HCT116 (cell line): ENCODE data around the gene USP12. TPM values are rescaled to one million over a fixed set of nuclear protein-coding genes. Genes with fewer than 3 reads are reported as not detected.

ENCODE experiments used
- ATAC-seq: fragments of 200-7000 bp; cut with Tn5 transposase; 2 replicates; pipeline ENCODE4 v1.9.1; 2020; ENCODE audit warnings: mild to moderate bottlenecking, moderate library complexity
- BruUV-seq: library from RNA; stranded (reverse); fragments of 400-500 nt; replicated peaks from 2 replicates; lab custom pipeline; 2021; lab: Mats Ljungman, UMichigan
- CTCF ChIA-PET: fragments of 300-600 bp; sonication (Branson Sonifier 250); formaldehyde crosslinking; loops from one replicate; lab custom pipeline; 2021; ENCODE audit warnings: antibody characterized with exemption; lab: Charles Lee
- POLR2A ChIA-PET: fragments of 300-600, 350-600 bp; sonication (Branson Sonifier 250); formaldehyde crosslinking; loops from one replicate; lab custom pipeline; 2021; ENCODE audit warnings: antibody characterized with exemption; lab: Charles Lee
- RAD21 ChIA-PET, 2 experiments: fragments of 300-600 bp; sonication (Branson Sonifier 250); formaldehyde crosslinking; loops; one replicate each; lab custom pipeline; 2023; ENCODE audit warnings: low total read pairs in 2 of 2; ENCODE audit not compliant: uncharacterized antibody in 2 of 2, unreplicated experiment in 2 of 2, low non-redundant PET in 1 of 2; lab: Charles Lee
- DNase-seq: peaks from one replicate; pipeline ENCODE4 v3.0.0-alpha.2; 2010; ENCODE audit warnings: low read depth, low spot score
- H2AFZ ChIP-seq: fragments of 200-600 bp; shearing (Covaris generic), sonication (generic); 2 replicates; pipeline ENCODE4 v1.6.1; 2017; ENCODE audit warnings: low read depth, mixed run types, mixed read lengths, antibody characterized with exemption, low read length; ENCODE audit not compliant: poor library complexity, severe bottlenecking
- H3K27ac ChIP-seq: 2 replicates; pipeline ENCODE4 v1.5.1; 2012; ENCODE audit warnings: low read depth, low read length
- H3K27me3 ChIP-seq: fragments of 200-600 bp; sonication (generic); 2 replicates; pipeline ENCODE4 v1.6.1; 2016; ENCODE audit warnings: mixed run types, low read length, mixed read lengths; ENCODE audit not compliant: insufficient read depth
- H3K36me3 ChIP-seq, 2 experiments: fragments of 200-500 bp in 1 of 2; fragments of 200-600 bp in 1 of 2; sonication (Bioruptor generic) in 1 of 2; sonication (generic) in 1 of 2; 2 replicates each; pipeline versions ENCODE4 v1.5.1 to v1.6.1; 2014 to 2016; ENCODE audit warnings: low read length in 2 of 2, inconsistent platforms in 1 of 2, mixed read lengths in 1 of 2, mixed run types in 1 of 2; ENCODE audit not compliant: insufficient read depth in 2 of 2, control insufficient read depth in 1 of 2
- H3K4me1 ChIP-seq, 2 experiments: fragments of 200-600 bp in 1 of 2; sonication (generic) in 1 of 2; 2 replicates each; pipeline versions ENCODE4 v1.5.1 to v1.6.1; 2012 to 2017; ENCODE audit warnings: low read length in 2 of 2, inconsistent platforms in 1 of 2, mild to moderate bottlenecking in 1 of 2, mixed read lengths in 1 of 2, mixed run types in 1 of 2, moderate library complexity in 1 of 2; ENCODE audit not compliant: insufficient read depth in 2 of 2, control insufficient read depth in 1 of 2
- H3K4me2 ChIP-seq: fragments of 200-600 bp; sonication (generic); 2 replicates; pipeline ENCODE4 v1.6.1; 2017; ENCODE audit warnings: mixed run types, low read length, mixed read lengths
- H3K4me3 ChIP-seq, 2 experiments: fragments of 200-600 bp in 1 of 2; sonication (generic) in 1 of 2; replicated peaks in 1 of 2; 2 replicates each; pipeline ENCODE4 v1.5.1; 2011 to 2016; ENCODE audit warnings: low read length in 2 of 2, control low read depth in 1 of 2, low read depth in 1 of 2, mild to moderate bottlenecking in 1 of 2, mixed read lengths in 1 of 2, mixed run types in 1 of 2
- H3K79me2 ChIP-seq: fragments of 200-600 bp; sonication (generic); 2 replicates; pipeline ENCODE4 v1.6.1; 2017; ENCODE audit warnings: mild to moderate bottlenecking, mixed run types, low read length, moderate library complexity, mixed read lengths; ENCODE audit not compliant: insufficient read depth
- H3K9ac ChIP-seq: fragments of 200-600 bp; sonication (generic); 2 replicates; pipeline ENCODE4 v1.6.1; 2016; ENCODE audit warnings: low read length, mixed read lengths
- H3K9me2 ChIP-seq: fragments of 200-600 bp; sonication (generic), shearing (Covaris generic); 2 replicates; pipeline ENCODE4 v1.6.1; 2017; ENCODE audit warnings: mixed run types, mild to moderate bottlenecking, moderate library complexity; ENCODE audit not compliant: insufficient read depth
- H3K9me3 ChIP-seq, 2 experiments: fragments of 200-500 bp in 1 of 2; fragments of 200-600 bp in 1 of 2; sonication (Bioruptor generic) in 1 of 2; sonication (generic) in 1 of 2; 2 replicates each; pipeline ENCODE4 v1.6.1; 2014 to 2017; ENCODE audit warnings: low read length in 2 of 2, mixed read lengths in 2 of 2, inconsistent platforms in 1 of 2, low read depth in 1 of 2, mild to moderate bottlenecking in 1 of 2, mixed run types in 1 of 2, moderate library complexity in 1 of 2; ENCODE audit not compliant: control insufficient read depth in 1 of 2, insufficient read depth in 1 of 2
- H4K20me1 ChIP-seq: fragments of 200-600 bp; sonication (generic), shearing (Covaris generic); 2 replicates; pipeline ENCODE4 v1.6.1; 2017; ENCODE audit warnings: mixed run types, mild to moderate bottlenecking, moderate library complexity; ENCODE audit not compliant: insufficient read depth
- ATF3 ChIP-seq: IDR thresholded peaks from 2 replicates; pipeline ENCODE4 v1.6.1; 2012
- CBX3 ChIP-seq: IDR thresholded peaks from 2 replicates; pipeline ENCODE4 v1.6.1; 2012; ENCODE audit warnings: low read depth
- CEBPB ChIP-seq: IDR thresholded peaks from 2 replicates; pipeline ENCODE4 v1.6.1; 2012; ENCODE audit warnings: low read depth
- CTCF ChIP-seq, 3 experiments: fragments of 200-600 bp in 1 of 3; sonication (generic) in 1 of 3; IDR thresholded peaks in 2 of 3; conservative IDR thresholded peaks in 1 of 3; 2 replicates each; pipeline ENCODE4 v1.5.1; 2012 to 2017; ENCODE audit warnings: low read depth in 2 of 3, low read length in 2 of 3, antibody characterized with exemption in 1 of 3, borderline replicate concordance in 1 of 3, control low read depth in 1 of 3, mild to moderate bottlenecking in 1 of 3, mixed read lengths in 1 of 3, mixed run types in 1 of 3, moderate library complexity in 1 of 3; ENCODE audit not compliant: insufficient read depth in 1 of 3
- EGR1 ChIP-seq: IDR thresholded peaks from 2 replicates; pipeline ENCODE4 v1.6.1; 2012; ENCODE audit warnings: low read depth
- ELF1 ChIP-seq: IDR thresholded peaks from 2 replicates; pipeline ENCODE4 v1.6.1; 2012; ENCODE audit warnings: low read depth, borderline replicate concordance
- EZH2 ChIP-seq: fragments of 200-600 bp; sonication (generic); IDR thresholded peaks from 2 replicates; pipeline ENCODE4 v1.6.1; 2017; ENCODE audit warnings: antibody characterized with exemption, mixed run types
- EZH2phosphoT487 ChIP-seq: fragments of 200-600 bp; IDR thresholded peaks from 2 replicates; pipeline ENCODE4 v1.6.1; 2018; ENCODE audit warnings: antibody characterized with exemption, borderline replicate concordance
- FOSL1 ChIP-seq: IDR thresholded peaks from 2 replicates; pipeline ENCODE4 v1.6.1; 2012; ENCODE audit warnings: low read depth
- JUND ChIP-seq: IDR thresholded peaks from 2 replicates; pipeline ENCODE4 v1.6.1; 2012
- MAX ChIP-seq: IDR thresholded peaks from 2 replicates; pipeline ENCODE4 v1.6.1; 2012
- POLR2A ChIP-seq: IDR thresholded peaks from 2 replicates; pipeline ENCODE4 v1.7.0; 2011; ENCODE audit warnings: borderline replicate concordance; ENCODE audit not compliant: insufficient read depth, insufficient read length; ENCODE audit errors: extremely low read depth
- POLR2AphosphoS5 ChIP-seq: IDR thresholded peaks from 2 replicates; pipeline ENCODE4 v1.6.1; 2011; ENCODE audit warnings: mild to moderate bottlenecking, low read depth, low read length, moderate library complexity
- RAD21 ChIP-seq: IDR thresholded peaks from 2 replicates; pipeline ENCODE4 v1.6.1; 2012; ENCODE audit warnings: low read depth, mild to moderate bottlenecking
- SIN3A ChIP-seq: IDR thresholded peaks from 2 replicates; pipeline ENCODE4 v1.6.1; 2012; ENCODE audit warnings: low read depth
- SRF ChIP-seq: IDR thresholded peaks from 2 replicates; pipeline ENCODE4 v1.6.1; 2012; ENCODE audit warnings: low read depth
- TCF7L2 ChIP-seq: IDR thresholded peaks from 2 replicates; pipeline ENCODE4 v1.7.0; 2011; ENCODE audit warnings: borderline replicate concordance, inconsistent platforms; ENCODE audit not compliant: insufficient read depth, insufficient read length; ENCODE audit errors: extremely low read depth
- YY1 ChIP-seq: IDR thresholded peaks from 2 replicates; pipeline ENCODE4 v1.6.1; 2011; ENCODE audit warnings: low read length, low read depth, moderate library complexity, mild to moderate bottlenecking; ENCODE audit not compliant: insufficient replicate concordance; ENCODE audit errors: extremely low read depth
- ZFX ChIP-seq: fragments of 450-650 bp; IDR thresholded peaks from 2 replicates; pipeline ENCODE4 v1.6.1; 2017
- ZNF274 ChIP-seq: fragments of 200-500 bp; sonication (Bioruptor generic); IDR thresholded peaks from 2 replicates; pipeline ENCODE4 v1.6.1; 2014; ENCODE audit warnings: mild to moderate bottlenecking, low read depth, low read length, inconsistent platforms
- intact Hi-C: fragments of 100-400 bp; cut with micrococcal nuclease; formaldehyde crosslinking; loops from 2 replicates; pipeline ENCODE4 v1.10.0; 2022
- total RNA-seq: library from RNA; stranded (reverse); gene quantifications from one replicate; pipeline ENCODE4 v1.2.1, GENCODE V29; 2021; ENCODE audit not compliant: unreplicated experiment

Gene USP12
- total RNA-seq, 1 experiment from 2014 or later: 28.3 TPM

GRCh38 chr13:27027086-27027667, 144.4 kb downstream of the USP12 start:
- intact Hi-C loops: no loop called here
- Histone ChIP-seq H3K4me2 (no peak overlapping the region), H3K4me3 (no peak overlapping the region), H2AFZ (no peak overlapping the region), H3K4me1 (peaks cover 0 to 8% of the 10 kb centered on the region in 2 experiments; a peak in 1 of 4 replicates), H3K9me3 (no peaks in the 10 kb centered on the region), H3K36me3 (no peaks in the 10 kb centered on the region), H4K20me1 (no peaks in the 10 kb centered on the region), H3K27ac (no peak overlapping the region), H3K79me2 (no peaks in the 10 kb centered on the region), H3K27me3 (no peaks in the 10 kb centered on the region), H3K9me2 (no peaks in the 10 kb centered on the region), H3K9ac (no peak overlapping the region)
- DNase-seq: no peak
- TF ChIP-seq RAD21 (no peak), TCF7L2 (no peak), POLR2AphosphoS5 (no peak), FOSL1 (no peak), ATF3 (no peak), EGR1 (no peak)
- ChIA-PET POLR2A (no interaction called here), RAD21 (no interaction called here), CTCF (no interaction called here)
- BruUV-seq: no TSS peak
- ATAC-seq: no peak

GRCh38 chr13:27026396-27026795, 145.2 kb downstream of the USP12 start:
- ATAC-seq: no peak
- no peaks in the 10 kb centered on the region for H3K79me2 ChIP-seq
- DNase-seq: no peak
- no peaks in the 10 kb centered on the region for H3K36me3 ChIP-seq
- H3K9me2 ChIP-seq: no peaks in the 10 kb centered on the region
- H3K27me3 ChIP-seq: no peaks in the 10 kb centered on the region
- ChIA-PET POLR2A (no interaction called here), CTCF (no interaction called here), RAD21 (no interaction called here)
- no peak for TF ChIP-seq POLR2A
- no peak for TF ChIP-seq EZH2phosphoT487
- no peak for TF ChIP-seq JUND
- no peak for TF ChIP-seq CBX3
- no peak for TF ChIP-seq ELF1
- TF ChIP-seq POLR2AphosphoS5: no peak
- no peak for TF ChIP-seq RAD21
- no peak for TF ChIP-seq MAX
- TF ChIP-seq ZFX: no peak
- TF ChIP-seq SIN3A: no peak
- TF ChIP-seq EZH2: no peak
- no peak for TF ChIP-seq ZNF274
- no peak for TF ChIP-seq CEBPB
- TF ChIP-seq FOSL1: no peak
- TF ChIP-seq YY1: no peak
- TF ChIP-seq SRF: no peak
- no peak for TF ChIP-seq EGR1
- TF ChIP-seq CTCF (IDR thresholded peaks at IDR 0.05 in 2 of 3, conservative IDR thresholded peaks at IDR 0.05 in 1 of 3; ENCODE audit: borderline replicate concordance in 1 of 3, insufficient read depth in 1 of 3, low read depth in 2 of 3, low read length in 2 of 3): no peak
- intact Hi-C loops: no loop called here
- no peak overlapping the region for H3K4me2 ChIP-seq
- no peaks in the 10 kb centered on the region for H3K9me3 ChIP-seq
- BruUV-seq: no TSS peak
- H3K27ac ChIP-seq: no peak overlapping the region
- H4K20me1 ChIP-seq: no peaks in the 10 kb centered on the region
- H3K4me3 ChIP-seq: no peak overlapping the region
- H2AFZ ChIP-seq: no peak overlapping the region
- H3K4me1 ChIP-seq: peaks cover 0 to 8% of the 10 kb centered on the region in 2 experiments; a peak in 1 of 4 replicates
- no peak overlapping the region for H3K9ac ChIP-seq
